ENCODE results near the gene FLT4. TPM values are rescaled to one million over a fixed set of nuclear protein-coding genes. Genes with fewer than 3 reads are reported as not detected.

The FLT4 gene
- total and polyA plus RNA-seq, 9 of the 15 experiments (the other 6 are each of a cell fraction or from before 2014, with no cell fraction given) = 0.01 to 0.42 (median 0.14) TPM; not detected in 2

DNA sequence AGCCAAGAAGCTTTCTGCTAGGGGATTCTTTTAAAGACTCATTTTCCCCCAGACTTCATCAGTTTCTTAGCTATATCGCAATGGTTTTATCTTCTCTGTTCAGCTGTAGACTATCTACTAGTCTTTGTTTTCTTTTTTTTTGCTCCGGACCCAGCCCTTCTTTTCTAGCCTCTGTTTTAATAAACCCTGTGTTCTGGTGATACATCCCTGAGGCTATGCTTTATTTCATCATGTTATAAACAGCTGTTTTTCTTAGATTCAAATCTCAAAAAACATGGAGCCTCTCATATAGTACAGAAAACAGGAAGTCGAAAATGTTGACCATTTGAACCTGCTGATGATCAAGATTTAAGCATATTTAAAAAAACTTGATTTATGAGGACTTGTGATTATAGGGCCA is 95.9 kb downstream of the FLT4 start (continued):
- TF ChIP-seq, protein P1, sequence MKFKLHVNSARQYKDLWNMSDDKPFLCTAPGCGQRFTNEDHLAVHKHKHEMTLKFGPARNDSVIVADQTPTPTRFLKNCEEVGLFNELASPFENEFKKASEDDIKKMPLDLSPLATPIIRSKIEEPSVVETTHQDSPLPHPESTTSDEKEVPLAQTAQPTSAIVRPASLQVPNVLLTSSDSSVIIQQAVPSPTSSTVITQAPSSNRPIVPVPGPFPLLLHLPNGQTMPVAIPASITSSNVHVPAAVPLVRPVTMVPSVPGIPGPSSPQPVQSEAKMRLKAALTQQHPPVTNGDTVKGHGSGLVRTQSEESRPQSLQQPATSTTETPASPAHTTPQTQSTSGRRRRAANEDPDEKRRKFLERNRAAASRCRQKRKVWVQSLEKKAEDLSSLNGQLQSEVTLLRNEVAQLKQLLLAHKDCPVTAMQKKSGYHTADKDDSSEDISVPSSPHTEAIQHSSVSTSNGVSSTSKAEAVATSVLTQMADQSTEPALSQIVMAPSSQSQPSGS (CRISPR knock-in tag; IDR thresholded peaks at IDR 0.05) = no peak
- TF ChIP-seq ETV6 (IDR thresholded peaks at IDR 0.05; ENCODE audit: borderline replicate concordance in 1 of 2, low read depth in 2 of 2, low read length in 1 of 2) (no peak), ETV6 (CRISPR knock-in tag; IDR thresholded peaks at IDR 0.05; ENCODE audit: borderline replicate concordance) (no peak), DNMT1 (IDR thresholded peaks at IDR 0.05) (no peak), ZSCAN32 (CRISPR knock-in tag; IDR thresholded peaks at IDR 0.05) (no peak), ETV5 (CRISPR knock-in tag; IDR thresholded peaks at IDR 0.05; ENCODE audit: low read depth) (no peak), KLF16 (IDR thresholded peaks at IDR 0.05) (0 out of 2 replicates have a peak, but pooled peaks have one; percentile 40), TRIM28 (IDR thresholded peaks at IDR 0.05) (no peak), CHD4 (IDR thresholded peaks at IDR 0.05; ENCODE audit: insufficient read depth, insufficient replicate concordance, low read depth, low read length, poor library complexity, severe bottlenecking) (no peak), SAP30 (IDR thresholded peaks at IDR 0.05; ENCODE audit: borderline replicate concordance, insufficient read depth, low read depth, low read length, poor library complexity, severe bottlenecking) (no peak), ZNF764 (CRISPR knock-in tag; IDR thresholded peaks at IDR 0.05; ENCODE audit: low read depth) (no peak), NCOA4 (IDR thresholded peaks at IDR 0.05; ENCODE audit: partially characterized antibody) (no peak), TCF3 (CRISPR knock-in tag; IDR thresholded peaks at IDR 0.05) (peak; percentile 73), ATF7 (IDR thresholded peaks at IDR 0.05) (peak; percentile 63), RFX1 (IDR thresholded peaks at IDR 0.05) (no peak), ELF1 (tag; IDR thresholded peaks at IDR 0.05) (peak; percentile 63)
- TF ChIP-seq, protein P2, sequence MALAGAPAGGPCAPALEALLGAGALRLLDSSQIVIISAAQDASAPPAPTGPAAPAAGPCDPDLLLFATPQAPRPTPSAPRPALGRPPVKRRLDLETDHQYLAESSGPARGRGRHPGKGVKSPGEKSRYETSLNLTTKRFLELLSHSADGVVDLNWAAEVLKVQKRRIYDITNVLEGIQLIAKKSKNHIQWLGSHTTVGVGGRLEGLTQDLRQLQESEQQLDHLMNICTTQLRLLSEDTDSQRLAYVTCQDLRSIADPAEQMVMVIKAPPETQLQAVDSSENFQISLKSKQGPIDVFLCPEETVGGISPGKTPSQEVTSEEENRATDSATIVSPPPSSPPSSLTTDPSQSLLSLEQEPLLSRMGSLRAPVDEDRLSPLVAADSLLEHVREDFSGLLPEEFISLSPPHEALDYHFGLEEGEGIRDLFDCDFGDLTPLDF (CRISPR knock-in tag; IDR thresholded peaks at IDR 0.05) = no peak
- TF ChIP-seq, protein P3, sequence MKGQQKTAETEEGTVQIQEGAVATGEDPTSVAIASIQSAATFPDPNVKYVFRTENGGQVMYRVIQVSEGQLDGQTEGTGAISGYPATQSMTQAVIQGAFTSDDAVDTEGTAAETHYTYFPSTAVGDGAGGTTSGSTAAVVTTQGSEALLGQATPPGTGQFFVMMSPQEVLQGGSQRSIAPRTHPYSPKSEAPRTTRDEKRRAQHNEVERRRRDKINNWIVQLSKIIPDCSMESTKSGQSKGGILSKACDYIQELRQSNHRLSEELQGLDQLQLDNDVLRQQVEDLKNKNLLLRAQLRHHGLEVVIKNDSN (CRISPR knock-in tag; IDR thresholded peaks at IDR 0.05) = no peak
- TF ChIP-seq, protein P4, sequence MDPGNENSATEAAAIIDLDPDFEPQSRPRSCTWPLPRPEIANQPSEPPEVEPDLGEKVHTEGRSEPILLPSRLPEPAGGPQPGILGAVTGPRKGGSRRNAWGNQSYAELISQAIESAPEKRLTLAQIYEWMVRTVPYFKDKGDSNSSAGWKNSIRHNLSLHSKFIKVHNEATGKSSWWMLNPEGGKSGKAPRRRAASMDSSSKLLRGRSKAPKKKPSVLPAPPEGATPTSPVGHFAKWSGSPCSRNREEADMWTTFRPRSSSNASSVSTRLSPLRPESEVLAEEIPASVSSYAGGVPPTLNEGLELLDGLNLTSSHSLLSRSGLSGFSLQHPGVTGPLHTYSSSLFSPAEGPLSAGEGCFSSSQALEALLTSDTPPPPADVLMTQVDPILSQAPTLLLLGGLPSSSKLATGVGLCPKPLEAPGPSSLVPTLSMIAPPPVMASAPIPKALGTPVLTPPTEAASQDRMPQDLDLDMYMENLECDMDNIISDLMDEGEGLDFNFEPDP (CRISPR knock-in tag; IDR thresholded peaks at IDR 0.05) = no peak
- TF ChIP-seq, protein P5, sequence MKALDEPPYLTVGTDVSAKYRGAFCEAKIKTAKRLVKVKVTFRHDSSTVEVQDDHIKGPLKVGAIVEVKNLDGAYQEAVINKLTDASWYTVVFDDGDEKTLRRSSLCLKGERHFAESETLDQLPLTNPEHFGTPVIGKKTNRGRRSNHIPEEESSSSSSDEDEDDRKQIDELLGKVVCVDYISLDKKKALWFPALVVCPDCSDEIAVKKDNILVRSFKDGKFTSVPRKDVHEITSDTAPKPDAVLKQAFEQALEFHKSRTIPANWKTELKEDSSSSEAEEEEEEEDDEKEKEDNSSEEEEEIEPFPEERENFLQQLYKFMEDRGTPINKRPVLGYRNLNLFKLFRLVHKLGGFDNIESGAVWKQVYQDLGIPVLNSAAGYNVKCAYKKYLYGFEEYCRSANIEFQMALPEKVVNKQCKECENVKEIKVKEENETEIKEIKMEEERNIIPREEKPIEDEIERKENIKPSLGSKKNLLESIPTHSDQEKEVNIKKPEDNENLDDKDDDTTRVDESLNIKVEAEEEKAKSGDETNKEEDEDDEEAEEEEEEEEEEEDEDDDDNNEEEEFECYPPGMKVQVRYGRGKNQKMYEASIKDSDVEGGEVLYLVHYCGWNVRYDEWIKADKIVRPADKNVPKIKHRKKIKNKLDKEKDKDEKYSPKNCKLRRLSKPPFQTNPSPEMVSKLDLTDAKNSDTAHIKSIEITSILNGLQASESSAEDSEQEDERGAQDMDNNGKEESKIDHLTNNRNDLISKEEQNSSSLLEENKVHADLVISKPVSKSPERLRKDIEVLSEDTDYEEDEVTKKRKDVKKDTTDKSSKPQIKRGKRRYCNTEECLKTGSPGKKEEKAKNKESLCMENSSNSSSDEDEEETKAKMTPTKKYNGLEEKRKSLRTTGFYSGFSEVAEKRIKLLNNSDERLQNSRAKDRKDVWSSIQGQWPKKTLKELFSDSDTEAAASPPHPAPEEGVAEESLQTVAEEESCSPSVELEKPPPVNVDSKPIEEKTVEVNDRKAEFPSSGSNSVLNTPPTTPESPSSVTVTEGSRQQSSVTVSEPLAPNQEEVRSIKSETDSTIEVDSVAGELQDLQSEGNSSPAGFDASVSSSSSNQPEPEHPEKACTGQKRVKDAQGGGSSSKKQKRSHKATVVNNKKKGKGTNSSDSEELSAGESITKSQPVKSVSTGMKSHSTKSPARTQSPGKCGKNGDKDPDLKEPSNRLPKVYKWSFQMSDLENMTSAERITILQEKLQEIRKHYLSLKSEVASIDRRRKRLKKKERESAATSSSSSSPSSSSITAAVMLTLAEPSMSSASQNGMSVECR (CRISPR knock-in tag; IDR thresholded peaks at IDR 0.05) = no peak
